Inflammatory macrophage treated with lipopolysaccharide for 4 hours (primary cell): ENCODE results near the gene TGIF2LY.
"Not testable (repeated sequence)": the region's sequence is repeated elsewhere in the genome, so short reads cannot be mapped to it uniquely, and the experiment has no call there.

ENCODE experiments used
- DNase-seq: peaks from one replicate; pipeline ENCODE4 v3.0.0-alpha.2; 2020

TGIF2LY gene

GRCh38 chrY:3578767-3579166, at the start of gene TGIF2LY:
Gene TGIF2LY (plus strand): TSS chrY:3579067. CDS start chrY:3579245, 178 bp downstream.
- DNase-seq, result not testable (repeated sequence)
